CD8-positive, alpha-beta memory T cell (primary cell): Measurements from ENCODE around the gene HMMR. TPM values are rescaled to one million over a fixed set of nuclear protein-coding genes. Genes with fewer than 3 reads are reported as not detected.

Source experiments
- CTCF ChIA-PET: fragments of 350-600 bp; sonication (Branson Sonifier 250); formaldehyde crosslinking; loops from one replicate; lab custom pipeline; 2021; ENCODE audit warnings: antibody characterized with exemption; lab: Charles Lee
- POLR2A ChIA-PET: fragments of 350-600 bp; sonication (Branson Sonifier 250); formaldehyde crosslinking; loops from one replicate; lab custom pipeline; 2021; ENCODE audit warnings: antibody characterized with exemption; lab: Charles Lee
- DNase-seq, 5 donors: peaks; one replicate each; pipeline versions ENCODE4 v3.0.0 to v3.0.0-alpha.2; 2020 to 2022; ENCODE audit warnings: mixed read lengths in 1 of 5
- H3K27ac ChIP-seq: one replicate; pipeline ENCODE4 v1.7.0; 2013; ENCODE audit warnings: low read depth, mild to moderate bottlenecking, low read length, moderate library complexity
- H3K27me3 ChIP-seq: 2 replicates; pipeline ENCODE4 v1.7.0; 2013; ENCODE audit warnings: low read length, mild to moderate bottlenecking; ENCODE audit not compliant: insufficient read depth, poor library complexity, severe bottlenecking
- H3K36me3 ChIP-seq: 2 replicates; pipeline ENCODE4 v1.7.0; 2013; ENCODE audit warnings: mild to moderate bottlenecking, low read length, moderate library complexity; ENCODE audit not compliant: insufficient read depth
- H3K4me1 ChIP-seq: 2 replicates; pipeline ENCODE4 v1.7.0; 2013; ENCODE audit warnings: mild to moderate bottlenecking, low read length, moderate library complexity; ENCODE audit not compliant: insufficient read depth
- H3K4me3 ChIP-seq: 2 replicates; pipeline ENCODE4 v1.7.0; 2013; ENCODE audit warnings: mild to moderate bottlenecking, low read length
- H3K9me3 ChIP-seq: 2 replicates; pipeline ENCODE4 v1.7.0; 2013; ENCODE audit warnings: mild to moderate bottlenecking, low read length
- H3K27ac Mint-ChIP-seq, 8 donors: one replicate each; pipeline ENCODE4 v1.8.0; 2020 to 2021; ENCODE audit warnings: mixed read lengths in 8 of 8, mild to moderate bottlenecking in 6 of 8, inconsistent platforms in 3 of 8, moderate library complexity in 3 of 8
- H3K27me3 Mint-ChIP-seq, 2 donors: one replicate each; pipeline ENCODE4 v1.8.0; 2020 to 2021; ENCODE audit warnings: mixed read lengths in 2 of 2, mild to moderate bottlenecking in 1 of 2, moderate library complexity in 1 of 2
- H3K36me3 Mint-ChIP-seq, 3 donors: one replicate each; pipeline ENCODE4 v1.8.0; 2020 to 2021; ENCODE audit warnings: mixed read lengths in 3 of 3, inconsistent platforms in 1 of 3, mild to moderate bottlenecking in 1 of 3
- H3K4me1 Mint-ChIP-seq, 3 donors: one replicate each; pipeline ENCODE4 v1.8.0; 2020 to 2021; ENCODE audit warnings: mixed read lengths in 3 of 3, inconsistent platforms in 1 of 3, mild to moderate bottlenecking in 1 of 3
- H3K4me3 Mint-ChIP-seq, 7 donors: one replicate each; pipeline ENCODE4 v1.8.0; 2020 to 2021; ENCODE audit warnings: mixed read lengths in 7 of 7, mild to moderate bottlenecking in 6 of 7, moderate library complexity in 4 of 7, inconsistent platforms in 2 of 7
- H3K9me3 Mint-ChIP-seq, 5 donors: one replicate each; pipeline ENCODE4 v1.8.0; 2020 to 2022; ENCODE audit warnings: mixed read lengths in 5 of 5, mild to moderate bottlenecking in 3 of 5, moderate library complexity in 2 of 5, inconsistent platforms in 1 of 5
- polyA plus RNA-seq: library from polyadenylated mRNA; unstranded; fragments of 300-500 nt; fragmentation: Illumina TruSeq; gene quantifications from one replicate; pipeline ENCODE4 v1.2.3, GENCODE V29; 2021
- total RNA-seq, 2 experiments: library from RNA; stranded (reverse); gene quantifications; one replicate each; pipeline ENCODE4 v1.2.3, GENCODE V29; 2021

HMMR gene
- total and polyA plus RNA-seq, 3 experiments from 2014 or later = 0.18 to 43.8 (median 40.6) TPM

DNA sequence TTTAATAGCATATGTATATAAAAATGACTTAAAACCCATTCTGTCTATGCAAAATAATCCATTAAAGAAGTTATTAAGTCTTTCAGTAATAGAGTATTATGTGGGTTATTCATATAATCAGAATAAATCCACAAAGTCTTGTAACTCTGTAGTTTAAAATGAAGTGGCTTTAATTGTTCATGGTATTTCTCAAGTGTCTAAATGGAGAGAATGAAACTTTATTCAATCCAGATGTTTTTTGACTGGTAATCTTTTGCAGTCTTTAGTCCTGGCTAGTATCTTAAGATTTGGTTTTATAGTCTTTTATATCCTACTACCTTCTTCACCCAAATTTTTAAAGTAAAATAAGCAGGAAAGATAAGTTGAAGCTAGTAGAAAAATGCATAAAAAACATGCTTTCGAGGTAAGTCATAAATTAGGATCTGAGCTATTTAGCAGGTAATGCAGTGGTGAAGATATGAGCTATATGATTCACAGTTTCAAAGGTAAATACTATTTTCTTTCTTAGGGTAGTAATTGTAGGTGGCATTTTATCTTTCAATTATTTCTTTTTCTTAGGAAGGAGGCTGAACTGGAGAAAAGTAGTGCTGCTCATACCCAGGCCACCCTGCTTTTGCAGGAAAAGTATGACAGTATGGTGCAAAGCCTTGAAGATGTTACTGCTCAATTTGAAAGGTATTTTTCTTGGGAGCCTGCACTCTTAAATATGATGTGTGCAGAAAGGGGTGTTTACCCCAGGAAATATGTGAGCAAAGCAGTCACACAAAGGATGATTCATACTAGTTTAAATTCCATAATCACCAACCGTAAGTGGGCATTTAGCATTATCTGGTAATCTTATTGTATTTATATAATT, 17.9 kb downstream of the HMMR start:
- Mint-ChIP-seq H3K27ac (peak overlapping the region in 1 of 8 donors; percentile 54), H3K9me3 (no peaks in the 10 kb centered on the region), H3K36me3 (no peaks in the 10 kb centered on the region), H3K4me1 (peaks cover 1 to 21% (median 12%) of the 10 kb centered on the region in 3 donors), H3K4me3 (no peak overlapping the region), H3K27me3 (no peaks in the 10 kb centered on the region)
- Histone ChIP-seq H3K4me1 (no peaks in the 10 kb centered on the region), H3K27ac (no peak overlapping the region), H3K4me3 (no peak overlapping the region), H3K36me3 (no peaks in the 10 kb centered on the region), H3K9me3 (no peaks in the 10 kb centered on the region), H3K27me3 (no peaks in the 10 kb centered on the region)
- DNase-seq = no peak
- ChIA-PET CTCF (interaction anchor here (1.0 kb wide), 2 partner anchors 10 to 27 kb away, joined by 3 read pairs; partner anchors contain the start of gene MAT2B), POLR2A (no interaction called here)

GRCh38 chr5:163478982-163479271, 18.5 kb downstream of the HMMR start:
- H3K27ac Mint-ChIP-seq = peak overlapping the region in 2 of 8 donors; percentile 17 to 47
- no peaks in the 10 kb centered on the region for H3K36me3 Mint-ChIP-seq
- no peak overlapping the region for H3K27ac ChIP-seq
- no peaks in the 10 kb centered on the region for H3K27me3 Mint-ChIP-seq
- H3K4me3 ChIP-seq = no peak overlapping the region
- ChIA-PET POLR2A (no interaction called here), CTCF (interaction anchor here (1.0 to 1.3 kb wide), 2 partner anchors 10 kb away, joined by 3 read pairs; no protein-coding TSS in a partner anchor)
- no peaks in the 10 kb centered on the region for H3K9me3 Mint-ChIP-seq
- H3K4me1 ChIP-seq = no peaks in the 10 kb centered on the region
- no peak for DNase-seq
- H3K4me1 Mint-ChIP-seq = peaks cover 1 to 21% (median 10%) of the 10 kb centered on the region in 3 donors
- H3K4me3 Mint-ChIP-seq = no peak overlapping the region
- no peaks in the 10 kb centered on the region for H3K27me3 ChIP-seq
- H3K9me3 ChIP-seq = no peaks in the 10 kb centered on the region
- H3K36me3 ChIP-seq = no peaks in the 10 kb centered on the region

DNA sequence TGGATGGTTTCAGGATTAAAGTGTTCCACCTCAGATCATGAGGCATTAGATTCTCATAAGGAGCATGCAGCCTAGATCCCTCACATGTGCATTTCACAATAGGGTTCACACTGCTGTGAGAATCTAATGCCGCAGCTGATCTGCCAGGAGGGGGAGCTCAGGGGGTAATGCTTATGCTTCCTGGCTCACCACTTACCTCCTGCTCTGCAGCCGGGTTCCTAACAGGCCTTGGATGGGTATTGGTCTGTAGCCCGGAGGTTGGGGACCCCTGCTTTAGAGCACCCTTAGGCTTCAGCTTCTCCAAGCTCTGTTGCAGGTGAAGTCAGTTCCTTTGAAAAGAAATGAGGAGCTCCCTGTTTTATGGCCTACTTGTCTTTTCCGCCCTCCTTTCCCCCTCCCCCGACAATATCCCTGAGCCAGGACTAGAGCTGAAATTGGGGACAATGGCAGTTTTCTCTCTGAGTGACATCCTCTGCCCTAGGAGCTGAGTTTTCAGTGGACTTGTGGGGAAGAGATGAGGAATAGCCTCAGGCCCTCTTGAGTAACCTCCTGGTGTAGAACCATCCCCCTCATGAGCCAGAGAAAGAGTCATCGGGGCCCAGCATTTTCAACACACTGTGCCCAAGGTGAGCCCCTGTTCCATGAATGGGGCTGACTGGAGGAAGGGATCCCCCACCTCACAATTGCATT, 28.8 kb downstream of the HMMR start:
- Mint-ChIP-seq H3K36me3 (peaks cover 0 to 2% (median 0%) of the 10 kb centered on the region in 3 donors), H3K4me1 (peaks cover 0 to 4% (median 3%) of the 10 kb centered on the region in 3 donors), H3K27me3 (peaks cover 0 to 1% of the 10 kb centered on the region in 2 donors), H3K27ac (peak overlapping the region in 1 of 8 donors; percentile 45), H3K4me3 (no peak overlapping the region), H3K9me3 (no peaks in the 10 kb centered on the region)
- H3K4me1 ChIP-seq = no peaks in the 10 kb centered on the region
- CTCF ChIA-PET = interaction anchor here (0.9 to 2.7 kb wide), 6 partner anchors 10 to 29 kb away, joined by 3 to 6 read pairs (median 4); partner anchors contain the start of genes HMMR, MAT2B and NUDCD2
- no peak for DNase-seq
- H3K27ac ChIP-seq = no peak overlapping the region
- no peaks in the 10 kb centered on the region for H3K36me3 ChIP-seq
- POLR2A ChIA-PET = no interaction called here
- no peaks in the 10 kb centered on the region for H3K27me3 ChIP-seq
- no peaks in the 10 kb centered on the region for H3K9me3 ChIP-seq
- H3K4me3 ChIP-seq = no peak overlapping the region

DNA sequence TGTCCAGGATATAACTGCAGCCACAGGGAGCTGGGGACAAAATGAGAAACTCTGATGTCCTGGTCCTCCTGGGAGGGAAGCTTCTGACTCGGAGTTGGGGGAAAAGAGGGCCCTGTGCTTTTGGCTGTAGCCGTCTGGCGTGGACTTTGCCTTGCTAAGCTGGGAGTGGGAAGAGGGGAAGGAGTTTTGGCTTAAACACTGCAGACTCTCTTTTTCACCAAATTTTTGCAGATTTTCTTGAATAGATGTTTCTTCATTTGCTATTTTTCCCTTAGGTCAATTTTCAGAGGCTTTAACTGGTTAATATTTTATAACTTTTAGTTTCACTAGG, 29.3 kb downstream of the HMMR start:
- H3K4me1 Mint-ChIP-seq = peaks cover 0 to 2% (median under 1%) of the 10 kb centered on the region in 3 donors
- POLR2A ChIA-PET = interaction anchor here (0.6 kb wide), 1 partner anchor 10 kb away, joined by 5 read pairs; no protein-coding TSS in a partner anchor

DNA sequence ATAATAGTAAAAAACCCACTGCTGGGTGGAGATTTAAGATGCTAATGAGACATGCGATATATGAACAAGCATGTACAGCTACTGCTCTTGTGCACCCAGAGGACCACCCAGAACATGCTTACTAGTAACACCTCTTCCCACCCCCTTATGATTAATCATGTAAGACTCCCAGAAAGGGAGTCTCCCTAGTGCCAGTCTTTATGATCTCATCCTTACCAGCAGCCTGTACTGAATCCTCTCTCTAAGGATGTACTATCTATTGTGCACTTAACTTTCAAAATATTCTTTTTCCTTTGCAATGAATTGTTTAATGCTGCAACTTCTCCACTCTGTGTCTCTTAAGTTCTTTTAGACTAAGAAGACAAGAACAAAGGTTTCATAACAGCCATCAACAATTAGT, 35.9 kb downstream of the HMMR start:
- no peak overlapping the region for H3K4me3 ChIP-seq
- no peaks in the 10 kb centered on the region for H3K27me3 ChIP-seq
- Mint-ChIP-seq H3K9me3 (no peaks in the 10 kb centered on the region), H3K27ac (no peak overlapping the region), H3K27me3 (no peaks in the 10 kb centered on the region), H3K4me1 (no peaks in the 10 kb centered on the region), H3K4me3 (no peak overlapping the region), H3K36me3 (no peaks in the 10 kb centered on the region)
- ChIA-PET CTCF (no interaction called here), POLR2A (no interaction called here)
- no peak overlapping the region for H3K27ac ChIP-seq
- DNase-seq = no peak
- no peaks in the 10 kb centered on the region for H3K9me3 ChIP-seq
- H3K4me1 ChIP-seq = no peaks in the 10 kb centered on the region
- H3K36me3 ChIP-seq = no peaks in the 10 kb centered on the region

More for the DNA sequence above, 29.3 kb downstream of the HMMR start:
- Histone ChIP-seq H3K36me3 (no peaks in the 10 kb centered on the region), H3K4me1 (no peaks in the 10 kb centered on the region), H3K4me3 (no peak overlapping the region), H3K9me3 (no peaks in the 10 kb centered on the region), H3K27ac (no peak overlapping the region), H3K27me3 (no peaks in the 10 kb centered on the region)
- Mint-ChIP-seq H3K36me3 (peaks cover 0 to 2% (median 0%) of the 10 kb centered on the region in 3 donors), H3K9me3 (no peaks in the 10 kb centered on the region), H3K27ac (no peak overlapping the region), H3K27me3 (peaks cover 0 to 1% of the 10 kb centered on the region in 2 donors), H3K4me3 (no peak overlapping the region)
- CTCF ChIA-PET = interaction anchor here (1.2 to 2.7 kb wide), 3 partner anchors 10 to 29 kb away, joined by 3 to 6 read pairs (median 4); partner anchors contain the start of genes HMMR, MAT2B and NUDCD2
- DNase-seq = no peak

DNA sequence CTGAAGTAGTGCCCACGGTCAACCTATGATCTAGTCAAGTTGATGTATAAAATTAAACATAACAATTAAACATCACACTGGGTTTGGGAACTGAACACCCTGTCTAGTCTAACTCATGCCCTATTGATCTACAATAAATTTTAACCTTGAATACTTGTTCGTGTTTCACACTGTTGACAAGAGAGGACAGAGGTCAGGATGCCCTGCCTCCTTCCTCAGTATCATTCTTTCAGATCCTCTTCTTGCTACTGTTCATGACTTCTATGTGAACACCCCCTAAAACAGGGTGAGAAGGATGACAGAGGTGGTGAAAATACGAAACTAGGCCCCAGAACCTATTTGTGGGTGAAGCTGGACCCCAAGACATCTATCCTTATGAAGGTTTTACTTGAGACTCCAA, 36.9 kb downstream of the HMMR start:
- H3K36me3 ChIP-seq = no peaks in the 10 kb centered on the region
- Mint-ChIP-seq H3K4me1 (peaks cover under 1% of the 10 kb centered on the region in 3 donors), H3K27ac (no peak overlapping the region), H3K27me3 (no peaks in the 10 kb centered on the region), H3K4me3 (peak overlapping the region in 1 of 7 donors; percentile 17), H3K36me3 (no peaks in the 10 kb centered on the region), H3K9me3 (no peaks in the 10 kb centered on the region)
- no peak overlapping the region for H3K27ac ChIP-seq
- ChIA-PET POLR2A (no interaction called here), CTCF (no interaction called here)
- DNase-seq = no peak
- peaks cover 3% of the 10 kb centered on the region for H3K4me1 ChIP-seq
- no peak overlapping the region for H3K4me3 ChIP-seq
- no peaks in the 10 kb centered on the region for H3K27me3 ChIP-seq
- no peaks in the 10 kb centered on the region for H3K9me3 ChIP-seq

DNA sequence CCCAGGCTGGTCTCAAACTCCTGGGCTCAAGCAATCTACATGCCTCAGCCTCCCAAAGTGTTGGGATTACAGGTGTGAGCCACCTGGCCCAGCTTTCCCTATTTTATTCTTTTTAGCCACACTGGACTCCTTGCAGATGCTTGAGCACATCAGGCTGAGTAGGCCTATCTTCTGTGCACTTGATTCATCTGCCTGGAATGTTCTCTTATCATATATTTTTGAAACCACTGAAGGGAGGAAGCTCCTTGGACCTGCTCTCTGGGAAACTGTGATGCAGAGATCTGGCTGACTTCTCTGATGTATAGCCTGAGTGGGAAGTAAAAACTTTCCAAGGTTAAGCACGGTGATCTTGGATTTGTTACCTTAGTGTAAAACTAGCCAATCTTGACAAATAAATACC, 38.5 kb downstream of the HMMR start:
- Mint-ChIP-seq H3K4me3 (no peak overlapping the region), H3K27ac (no peak overlapping the region), H3K4me1 (peaks cover 15 to 16% (median 16%) of the 10 kb centered on the region in 3 donors), H3K27me3 (no peaks in the 10 kb centered on the region), H3K36me3 (peaks cover 0 to 8% (median 0%) of the 10 kb centered on the region in 3 donors), H3K9me3 (no peaks in the 10 kb centered on the region)
- Histone ChIP-seq H3K9me3 (no peaks in the 10 kb centered on the region), H3K27ac (no peak overlapping the region), H3K36me3 (no peaks in the 10 kb centered on the region), H3K4me3 (no peak overlapping the region), H3K4me1 (peaks cover 10% of the 10 kb centered on the region), H3K27me3 (no peaks in the 10 kb centered on the region)
- no peak for DNase-seq
- ChIA-PET POLR2A (no interaction called here), CTCF (no interaction called here)

- peaks cover 12% of the 10 kb centered on the region for H3K4me1 ChIP-seq
- no peaks in the 10 kb centered on the region for H3K36me3 ChIP-seq
- Mint-ChIP-seq H3K4me3 (peak overlapping the region; percentile 95 to 99 (median 99)), H3K27me3 (peaks cover 0 to 1% of the 10 kb centered on the region in 2 donors), H3K27ac (peak overlapping the region; percentile 98 to 100 (median 99)), H3K4me1 (peaks cover 29 to 34% (median 32%) of the 10 kb centered on the region in 3 donors), H3K36me3 (peaks cover 0 to 30% (median 0%) of the 10 kb centered on the region in 3 donors), H3K9me3 (no peaks in the 10 kb centered on the region)
- peak overlapping the region; percentile 86 for H3K27ac ChIP-seq
- no peaks in the 10 kb centered on the region for H3K9me3 ChIP-seq
- CTCF ChIA-PET = interaction anchor here (0.6 to 2.9 kb wide), 6 partner anchors 14 to 67 kb away, joined by 3 to 20 read pairs (median 4); partner anchors contain the start of genes HMMR and NUDCD2
- peak overlapping the region; percentile 61 for H3K4me3 ChIP-seq
- POLR2A ChIA-PET = no interaction called here
- no peaks in the 10 kb centered on the region for H3K27me3 ChIP-seq
- no peak for DNase-seq
Measured at GRCh38 chr5:163502521-163502920, 42.1 kb downstream of the HMMR start.
